ENCODE data around the gene DIAPH3. TPM values are rescaled to one million over a fixed set of nuclear protein-coding genes. Genes with fewer than 3 reads are reported as not detected.

DIAPH3 gene
- total and polyA plus RNA-seq, 7 donors, result 0.16 to 3.8 (median 1.1) TPM; not detected in 1

DNA sequence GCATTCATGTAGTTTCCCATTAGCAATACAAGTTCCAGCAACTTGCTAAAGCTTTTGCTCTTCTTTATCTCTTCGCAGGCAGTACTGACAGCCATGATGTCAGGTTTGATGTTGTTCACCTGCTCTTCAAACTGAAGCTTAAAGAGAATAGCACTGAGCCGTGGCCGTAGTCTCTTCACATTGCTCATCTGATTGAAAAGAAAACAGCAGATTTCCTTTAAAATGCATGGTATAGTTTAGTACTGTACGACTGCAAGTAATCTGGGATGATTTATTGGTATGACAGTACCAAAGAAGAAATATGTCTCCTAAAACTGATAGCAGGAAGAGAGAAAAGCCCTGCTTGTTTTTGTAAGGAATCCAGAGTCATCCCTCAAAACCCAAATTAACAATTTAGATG lies 284.4 kb downstream of the DIAPH3 start:
- Histone ChIP-seq H3K36me3 (no peaks in the 10 kb centered on the region), H3K9me3 (no peaks in the 10 kb centered on the region), H3K27me3 (no peaks in the 10 kb centered on the region), H3K4me3 (no peak overlapping the region), H3K4me1 (no peaks in the 10 kb centered on the region), H3K27ac (no peak overlapping the region)
- TF ChIP-seq POLR2AphosphoS5 (IDR thresholded peaks at IDR 0.05), result no peak
- TF ChIP-seq EP300 (IDR thresholded peaks at IDR 0.05), result no peak
- TF ChIP-seq CTCF (IDR thresholded peaks at IDR 0.05), result no peak
- no peak for TF ChIP-seq POLR2A (IDR thresholded peaks at IDR 0.05)
- WGBS, 2 donors, result 87 to 88% methylated on average over 4 of the region's 4 CpGs
- intact Hi-C loops (cut with DNase I), result no loop called here
- DNase-seq, result no peak

DNA sequence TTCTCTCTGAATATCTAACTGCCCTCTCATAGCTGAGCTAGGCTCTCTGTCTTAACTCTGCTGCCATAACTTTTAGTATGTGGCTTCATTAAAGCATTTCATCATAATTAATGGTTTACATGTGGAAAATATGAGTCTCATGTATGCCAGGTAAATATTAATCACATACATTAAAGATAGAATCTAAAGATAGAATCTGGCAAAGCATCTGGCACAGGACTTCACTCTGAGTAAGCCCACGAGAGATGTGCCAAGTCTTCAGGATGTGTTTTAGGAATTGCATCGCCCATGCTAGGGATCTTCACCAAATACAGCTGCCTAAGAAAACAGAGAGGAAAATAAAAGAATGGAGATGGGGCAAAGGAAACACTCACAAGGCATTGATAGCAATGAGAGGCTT lies 285.8 kb downstream of the DIAPH3 start:
- no peaks in the 10 kb centered on the region for H3K36me3 ChIP-seq
- H3K27ac ChIP-seq, result no peak overlapping the region
- intact Hi-C loops (cut with DNase I), result no loop called here
- no peaks in the 10 kb centered on the region for H3K27me3 ChIP-seq
- WGBS, 2 donors, result 93% methylated on average over 2 of the region's 2 CpGs
- H3K4me3 ChIP-seq, result no peak overlapping the region
- no peaks in the 10 kb centered on the region for H3K4me1 ChIP-seq
- TF ChIP-seq POLR2AphosphoS5 (IDR thresholded peaks at IDR 0.05) (no peak), CTCF (IDR thresholded peaks at IDR 0.05) (no peak), EP300 (IDR thresholded peaks at IDR 0.05) (no peak), POLR2A (IDR thresholded peaks at IDR 0.05) (no peak)
- no peaks in the 10 kb centered on the region for H3K9me3 ChIP-seq
- DNase-seq, result no peak

DNA sequence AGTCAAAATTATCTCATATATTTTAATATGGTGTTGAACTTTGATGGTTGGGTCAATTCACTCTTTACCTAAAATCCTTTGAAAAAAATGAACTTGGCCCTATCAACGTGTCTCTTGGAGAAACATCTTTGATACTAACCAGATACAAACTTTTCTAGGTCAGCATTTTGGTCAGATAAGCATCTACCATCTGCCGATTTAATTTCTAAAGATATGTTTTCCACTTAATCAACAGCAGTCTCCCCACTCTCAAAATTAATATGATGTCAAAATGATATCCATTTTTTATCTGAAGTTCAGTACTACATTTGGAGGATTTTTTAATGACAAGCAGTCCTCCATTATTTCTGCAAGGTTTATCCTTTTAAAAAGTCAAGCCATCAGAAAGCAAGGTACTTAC lies 288.8 kb downstream of the DIAPH3 start:
- no peak for DNase-seq
- intact Hi-C loops (cut with DNase I), result no loop called here

GRCh38 chr13:59873856-59874255 lies 289.9 kb downstream of the DIAPH3 start:
- no peak for DNase-seq
- no peak overlapping the region for H3K4me3 ChIP-seq
- no peak for TF ChIP-seq POLR2A (IDR thresholded peaks at IDR 0.05)
- H3K9me3 ChIP-seq, result no peaks in the 10 kb centered on the region
- no peaks in the 10 kb centered on the region for H3K36me3 ChIP-seq
- H3K4me1 ChIP-seq, result no peaks in the 10 kb centered on the region
- H3K27ac ChIP-seq, result no peak overlapping the region
- intact Hi-C loops (cut with DNase I), result no loop called here
- 94 to 95% methylated on average over 7 of the region's 7 CpGs for WGBS, 2 donors
- no peaks in the 10 kb centered on the region for H3K27me3 ChIP-seq

More for the DNA sequence above, 288.8 kb downstream of the DIAPH3 start:
- no peak overlapping the region for H3K4me3 ChIP-seq
- H3K36me3 ChIP-seq, result no peaks in the 10 kb centered on the region
- TF ChIP-seq EP300 (IDR thresholded peaks at IDR 0.05) (no peak), CTCF (IDR thresholded peaks at IDR 0.05) (no peak), POLR2A (IDR thresholded peaks at IDR 0.05) (no peak), POLR2AphosphoS5 (IDR thresholded peaks at IDR 0.05) (no peak)
- H3K27me3 ChIP-seq, result no peaks in the 10 kb centered on the region
- WGBS, 2 donors, result 86 to 89% methylated on average over 2 of the region's 2 CpGs
- H3K4me1 ChIP-seq, result no peaks in the 10 kb centered on the region
- no peaks in the 10 kb centered on the region for H3K9me3 ChIP-seq
- H3K27ac ChIP-seq, result no peak overlapping the region

DNA sequence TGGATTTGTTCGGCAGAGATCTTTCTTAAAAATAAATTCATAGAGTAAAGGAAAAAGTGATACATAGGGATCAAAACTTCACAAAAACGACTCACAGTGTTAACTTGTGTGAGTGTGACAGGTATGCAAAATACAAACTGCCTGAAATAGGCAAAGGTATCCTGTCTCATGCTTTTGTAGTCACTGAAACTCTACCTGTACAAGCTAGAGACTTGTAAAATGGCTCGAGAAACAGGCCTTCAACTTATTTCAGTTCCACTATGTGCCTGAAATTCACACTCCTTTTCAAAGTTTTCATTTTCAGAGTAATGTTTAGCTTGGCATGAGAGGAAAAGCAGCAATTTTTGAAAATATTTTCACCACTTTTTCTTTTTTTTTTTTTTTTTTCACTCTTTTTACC lies 290.4 kb downstream of the DIAPH3 start:
- Histone ChIP-seq H3K36me3 (no peaks in the 10 kb centered on the region), H3K27ac (no peak overlapping the region), H3K4me3 (no peak overlapping the region), H3K4me1 (no peaks in the 10 kb centered on the region), H3K9me3 (no peaks in the 10 kb centered on the region), H3K27me3 (no peaks in the 10 kb centered on the region)
- no peak for TF ChIP-seq POLR2AphosphoS5 (IDR thresholded peaks at IDR 0.05)
- no peak for TF ChIP-seq CTCF (IDR thresholded peaks at IDR 0.05)
- DNase-seq, result no peak
- 90 to 93% methylated on average over 3 of the region's 3 CpGs for WGBS, 2 donors
- intact Hi-C loops (cut with DNase I), result no loop called here

Data from sigmoid colon (tissue), 7 donors.